ENCODE measurements around the gene SNX8. TPM values are rescaled to one million over a fixed set of nuclear protein-coding genes. Genes with fewer than 3 reads are reported as not detected.

SNX8 gene
- total RNA-seq, 1 donor from 2014 or later = 23.7 TPM

- DNase-seq (ENCODE audit: low spot score) = no peak
Measured at GRCh38 chr7:2205036-2205780, 109.0 kb downstream of the SNX8 start.

- no peak for DNase-seq (ENCODE audit: low spot score)
Measured at GRCh38 chr7:2204446-2204845, 109.8 kb downstream of the SNX8 start.

GRCh38 chr7:2203766-2204300, 110.4 kb downstream of the SNX8 start:
- no peak for DNase-seq (ENCODE audit: low spot score)

GRCh38 chr7:2202901-2203765, 111.1 kb downstream of the SNX8 start:
- no peak for DNase-seq (ENCODE audit: low spot score)

- DNase-seq (ENCODE audit: low spot score) = no peak
Measured at GRCh38 chr7:2202361-2202761, 111.9 kb downstream of the SNX8 start.

Other genes with a start within 250 kb of the SNX8 start
- 41.4 TPM for gene MAD1L1, start 81.5 kb downstream of the SNX8 start, total RNA-seq
- 34.2 TPM for gene MRM2, start 72.2 kb downstream of the SNX8 start, total RNA-seq
- 8.9 TPM for gene NUDT1, start 72.2 kb downstream of the SNX8 start, total RNA-seq
- 142 TPM for gene EIF3B, start 40.4 kb upstream of the SNX8 start, total RNA-seq
- gene CHST12, start 89.2 kb upstream of the SNX8 start, total RNA-seq = 19.0 TPM
- gene GRIFIN, start 162.0 kb upstream of the SNX8 start, total RNA-seq = not detected
- gene LFNG, start 205.3 kb upstream of the SNX8 start, total RNA-seq = 22.5 TPM
- 24.0 TPM for gene BRAT1, start 241.1 kb upstream of the SNX8 start, total RNA-seq
- gene IQCE, start 244.5 kb upstream of the SNX8 start, total RNA-seq = 23.0 TPM